ENCODE measurements around the gene EBF4.
"Not testable (repeated sequence)": the region's sequence is repeated elsewhere in the genome, so short reads cannot be mapped to it uniquely, and the experiment has no call there.

Gene EBF4

GRCh38 chr20:2763186-2763585 is 70.6 kb downstream of the EBF4 start:
- no peak for TF ChIP-seq CTCF (IDR thresholded peaks at IDR 0.05)
- intact Hi-C loops (cut with DNase I; ENCODE audit: low total_unique reads), result no loop called here
- no peaks in the 10 kb centered on the region for H3K9me3 ChIP-seq
- H3K27ac ChIP-seq, result no peak overlapping the region
- H3K36me3 ChIP-seq, result no peaks in the 10 kb centered on the region
- peaks cover 0 to 63% of the 10 kb centered on the region in 2 donors for H3K27me3 ChIP-seq
- H3K4me1 ChIP-seq, result peaks cover 0 to 11% (median 10%) of the 10 kb centered on the region in 4 donors
- DNase-seq, result no peak
- no peak overlapping the region for H3K4me3 ChIP-seq

- DNase-seq, result peak; percentile 52 to 91
- TF ChIP-seq CTCF (IDR thresholded peaks at IDR 0.05), result no peak
- H3K4me3 ChIP-seq, result peak overlapping the region in 1 of 2 donors; percentile 37
- no peak overlapping the region for H3K27ac ChIP-seq
- intact Hi-C loops (cut with DNase I; ENCODE audit: low total_unique reads), result no loop called here
- peaks cover 0 to 31% of the 10 kb centered on the region in 2 donors for H3K27me3 ChIP-seq
- H3K4me1 ChIP-seq, result peaks cover 0 to 39% (median 31%) of the 10 kb centered on the region in 4 donors
- no peaks in the 10 kb centered on the region for H3K36me3 ChIP-seq
- no peaks in the 10 kb centered on the region for H3K9me3 ChIP-seq
Observed at GRCh38 chr20:2767768-2768631, 75.4 kb downstream of the EBF4 start.

- Histone ChIP-seq H3K4me3 (no peak overlapping the region), H3K36me3 (no peaks in the 10 kb centered on the region), H3K27me3 (peaks cover 0 to 26% of the 10 kb centered on the region in 2 donors), H3K9me3 (no peaks in the 10 kb centered on the region), H3K27ac (no peak overlapping the region), H3K4me1 (peaks cover 0 to 39% (median 31%) of the 10 kb centered on the region in 4 donors)
- no peak for DNase-seq
- intact Hi-C loops (cut with DNase I; ENCODE audit: low total_unique reads), result no loop called here
- TF ChIP-seq CTCF (IDR thresholded peaks at IDR 0.05), result no peak
Observed at GRCh38 chr20:2768632-2769015, 76.0 kb downstream of the EBF4 start.

- intact Hi-C loops (cut with DNase I; ENCODE audit: low total_unique reads); DNase-seq; H3K36me3 ChIP-seq; H3K4me3 ChIP-seq; H3K27ac ChIP-seq; H3K9me3 ChIP-seq: not testable (repeated sequence)
- Histone ChIP-seq H3K4me1 (peaks cover 0 to 39% (median 31%) of the 10 kb centered on the region in 4 donors), H3K27me3 (peaks cover 0 to 18% of the 10 kb centered on the region in 2 donors)
Observed at GRCh38 chr20:2770091-2770490, 77.5 kb downstream of the EBF4 start.

- H3K4me3 ChIP-seq, result no peak overlapping the region
- H3K27ac ChIP-seq, result no peak overlapping the region
- intact Hi-C loops (cut with DNase I; ENCODE audit: low total_unique reads), result no loop called here
- TF ChIP-seq CTCF (IDR thresholded peaks at IDR 0.05), result no peak
- H3K27me3 ChIP-seq, result peaks cover 0 to 22% of the 10 kb centered on the region in 2 donors
- H3K9me3 ChIP-seq, result peaks cover 0 to 13% (median 7%) of the 10 kb centered on the region in 3 donors
- H3K4me1 ChIP-seq, result peaks cover 0 to 39% (median 31%) of the 10 kb centered on the region in 4 donors
- no peaks in the 10 kb centered on the region for H3K36me3 ChIP-seq
- DNase-seq, result no peak
Observed at GRCh38 chr20:2771631-2772080, 79.1 kb downstream of the EBF4 start.

- Histone ChIP-seq H3K27me3 (peaks cover 0 to 31% of the 10 kb centered on the region in 2 donors), H3K36me3 (no peaks in the 10 kb centered on the region), H3K4me3 (no peak overlapping the region), H3K4me1 (peaks cover 0 to 21% (median 15%) of the 10 kb centered on the region in 4 donors), H3K27ac (no peak overlapping the region), H3K9me3 (peaks cover 0 to 13% (median 7%) of the 10 kb centered on the region in 3 donors)
- no peak for DNase-seq
- TF ChIP-seq CTCF (IDR thresholded peaks at IDR 0.05), result no peak
- intact Hi-C loops (cut with DNase I; ENCODE audit: low total_unique reads), result no loop called here
Observed at GRCh38 chr20:2773812-2774211, 81.2 kb downstream of the EBF4 start.
